WTC11 (cell line): ENCODE data around the gene DIAPH1. TPM values are rescaled to one million over a fixed set of nuclear protein-coding genes. Genes with fewer than 3 reads are reported as not detected.

Experiments
- ATAC-seq: fragments of 200-7000 bp; cut with Tn5 transposase; 2 replicates; pipeline ENCODE4 v1.10.0; 2021; ENCODE audit warnings: mild to moderate bottlenecking, moderate library complexity
- CTCF ChIA-PET: fragments of 300-600 bp; sonication (Branson Sonifier 250); formaldehyde crosslinking; loops from one replicate; lab custom pipeline; 2021; ENCODE audit warnings: antibody characterized with exemption; lab: Charles Lee
- POLR2A ChIA-PET: fragments of 350-600 bp; sonication (Branson Sonifier 250); formaldehyde crosslinking; loops from one replicate; lab custom pipeline; 2021; ENCODE audit warnings: antibody characterized with exemption; lab: Charles Lee
- DNase-seq: peaks from one replicate; pipeline ENCODE4 v3.0.0; 2021; ENCODE audit warnings: low spot score
- H3K27ac Mint-ChIP-seq: 2 replicates; pipeline ENCODE4 v1.8.0; 2021; ENCODE audit warnings: mixed read lengths
- H3K27me3 Mint-ChIP-seq: 2 replicates; pipeline ENCODE4 v1.8.0; 2021; ENCODE audit warnings: low read depth, mild to moderate bottlenecking, moderate library complexity, mixed read lengths
- H3K36me3 Mint-ChIP-seq: 2 replicates; pipeline ENCODE4 v1.8.0; 2021; ENCODE audit warnings: mixed read lengths
- H3K4me1 Mint-ChIP-seq: 2 replicates; pipeline ENCODE4 v1.8.0; 2022; ENCODE audit warnings: mixed read lengths
- H3K4me3 Mint-ChIP-seq: 2 replicates; pipeline ENCODE4 v1.8.0; 2021; ENCODE audit warnings: mild to moderate bottlenecking, moderate library complexity, mixed read lengths
- H3K9me3 Mint-ChIP-seq: 2 replicates; pipeline ENCODE4 v1.8.0; 2021; ENCODE audit warnings: mixed read lengths
- CREB1 ChIP-seq: sonication (generic); formaldehyde crosslinking; IDR thresholded peaks from 2 replicates; pipeline ENCODE4 v1.8.0; 2023; ENCODE audit warnings: mild to moderate bottlenecking, missing genetic modification reagents
- E2F4 ChIP-seq: sonication (generic); formaldehyde crosslinking; IDR thresholded peaks from 2 replicates; pipeline ENCODE4 v1.8.1; 2022; ENCODE audit warnings: low read depth, mild to moderate bottlenecking, moderate library complexity, missing genetic modification reagents, borderline replicate concordance
- ELF4 ChIP-seq: sonication (generic); formaldehyde crosslinking; IDR thresholded peaks from 2 replicates; pipeline ENCODE4 v1.8.1; 2022; ENCODE audit warnings: low read depth, mild to moderate bottlenecking, moderate library complexity, missing genetic modification reagents
- ERG ChIP-seq: fragments of 250-450 bp; sonication (Bioruptor Pico); IDR thresholded peaks from 2 replicates; pipeline ENCODE4 v1.8.0; 2021; ENCODE audit warnings: mild to moderate bottlenecking
- ESRRA ChIP-seq: sonication (generic); formaldehyde crosslinking; IDR thresholded peaks from 2 replicates; pipeline ENCODE4 v1.8.1; 2022; ENCODE audit warnings: mild to moderate bottlenecking, missing genetic modification reagents, borderline replicate concordance
- FOXJ3 ChIP-seq: sonication (generic); formaldehyde crosslinking; IDR thresholded peaks from 2 replicates; pipeline ENCODE4 v1.9.0; 2021; ENCODE audit warnings: missing genetic modification reagents, mild to moderate bottlenecking, borderline replicate concordance
- GABPB1 ChIP-seq: sonication (generic); formaldehyde crosslinking; IDR thresholded peaks from 2 replicates; pipeline ENCODE4 v1.8.1; 2023; ENCODE audit warnings: mild to moderate bottlenecking, missing genetic modification reagents
- GRHL2 ChIP-seq: fragments of 250-450 bp; sonication (Bioruptor Pico); IDR thresholded peaks from 2 replicates; pipeline ENCODE4 v1.8.0; 2022; ENCODE audit warnings: mild to moderate bottlenecking, moderate library complexity; ENCODE audit not compliant: insufficient replicate concordance, severe bottlenecking
- GTF2I ChIP-seq: fragments of 250-450 bp; sonication (Bioruptor Pico); conservative IDR thresholded peaks from 2 replicates; pipeline ENCODE4 v1.4.0; 2021; ENCODE audit warnings: mild to moderate bottlenecking
- NFYB ChIP-seq: sonication (generic); formaldehyde crosslinking; conservative IDR thresholded peaks from 2 replicates; pipeline ENCODE4 v1.8.0; 2022; ENCODE audit warnings: low read depth, missing genetic modification reagents
- NR1H2 ChIP-seq: sonication (generic); formaldehyde crosslinking; IDR thresholded peaks from 2 replicates; pipeline ENCODE4 v1.9.0; 2021; ENCODE audit warnings: mild to moderate bottlenecking, moderate library complexity, missing genetic modification reagents
- OVOL2 ChIP-seq: fragments of 250-450 bp; sonication (Bioruptor Pico); IDR thresholded peaks from 2 replicates; pipeline ENCODE4 v1.9.0; 2021; ENCODE audit warnings: mild to moderate bottlenecking, borderline replicate concordance
- PRRX2 ChIP-seq: fragments of 250-450 bp; sonication (Bioruptor Pico); IDR thresholded peaks from 2 replicates; pipeline ENCODE4 v1.8.0; 2021; ENCODE audit warnings: mild to moderate bottlenecking
- SMAD3 ChIP-seq: sonication (generic); formaldehyde crosslinking; IDR thresholded peaks from 2 replicates; pipeline ENCODE4 v1.8.0; 2022; ENCODE audit warnings: missing genetic modification reagents, mild to moderate bottlenecking, borderline replicate concordance
- TP53 ChIP-seq: sonication (generic); formaldehyde crosslinking; IDR thresholded peaks from 2 replicates; pipeline ENCODE4 v1.8.1; 2023; ENCODE audit warnings: mild to moderate bottlenecking, missing genetic modification reagents
- ZNF423 ChIP-seq: fragments of 250-450 bp; sonication (Bioruptor Pico); IDR thresholded peaks from 2 replicates; pipeline ENCODE4 v2.1.2; 2022; ENCODE audit warnings: mild to moderate bottlenecking, moderate library complexity
- total RNA-seq: library from RNA; stranded (reverse); gene quantifications from 3 replicates; pipeline ENCODE4 v1.2.3, GENCODE V29; 2021
- TF ChIP-seq, protein P1 (sequence below): sonication (generic); formaldehyde crosslinking; IDR thresholded peaks from 2 replicates; pipeline ENCODE4 v1.8.1; 2023; ENCODE audit warnings: mild to moderate bottlenecking, moderate library complexity, missing genetic modification reagents
- TF ChIP-seq, protein P2 (sequence below): fragments of 250-450 bp; sonication (Bioruptor Pico); IDR thresholded peaks from 2 replicates; pipeline ENCODE4 v1.9.0; 2021; ENCODE audit warnings: mild to moderate bottlenecking, borderline replicate concordance
- TF ChIP-seq, protein P3 (sequence below): sonication (generic); formaldehyde crosslinking; conservative IDR thresholded peaks from 2 replicates; pipeline ENCODE4 v1.8.1; 2022; ENCODE audit warnings: mild to moderate bottlenecking, missing genetic modification reagents
- TF ChIP-seq, protein P4 (sequence below): sonication (generic); formaldehyde crosslinking; IDR thresholded peaks from 2 replicates; pipeline ENCODE4 v1.8.0; 2022; ENCODE audit warnings: mild to moderate bottlenecking, missing genetic modification reagents

DIAPH1 gene
- total RNA-seq, 1 experiment from 2014 or later: 109 TPM

GRCh38 chr5:141503681-141504080 lies 115.1 kb downstream of the DIAPH1 start:
- POLR2A ChIA-PET: interaction anchor here (0.6 kb wide), 1 partner anchor 180 kb away, joined by 3 read pairs; no protein-coding TSS in a partner anchor
- no peak for TF ChIP-seq CREB1 (CRISPR knock-in tag)
- TF ChIP-seq, protein P1, sequence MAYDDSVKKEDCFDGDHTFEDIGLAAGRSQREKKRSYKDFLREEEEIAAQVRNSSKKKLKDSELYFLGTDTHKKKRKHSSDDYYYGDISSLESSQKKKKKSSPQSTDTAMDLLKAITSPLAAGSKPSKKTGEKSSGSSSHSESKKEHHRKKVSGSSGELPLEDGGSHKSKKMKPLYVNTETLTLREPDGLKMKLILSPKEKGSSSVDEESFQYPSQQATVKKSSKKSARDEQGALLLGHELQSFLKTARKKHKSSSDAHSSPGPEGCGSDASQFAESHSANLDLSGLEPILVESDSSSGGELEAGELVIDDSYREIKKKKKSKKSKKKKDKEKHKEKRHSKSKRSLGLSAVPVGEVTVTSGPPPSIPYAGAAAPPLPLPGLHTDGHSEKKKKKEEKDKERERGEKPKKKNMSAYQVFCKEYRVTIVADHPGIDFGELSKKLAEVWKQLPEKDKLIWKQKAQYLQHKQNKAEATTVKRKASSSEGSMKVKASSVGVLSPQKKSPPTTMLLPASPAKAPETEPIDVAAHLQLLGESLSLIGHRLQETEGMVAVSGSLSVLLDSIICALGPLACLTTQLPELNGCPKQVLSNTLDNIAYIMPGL: no peak
- TF ChIP-seq NFYB (CRISPR knock-in tag): no peak
- no peak for TF ChIP-seq E2F4 (CRISPR knock-in tag)
- TF ChIP-seq ELF4 (CRISPR knock-in tag): no peak
- TF ChIP-seq OVOL2 (CRISPR knock-in tag): no peak
- no peak for TF ChIP-seq ESRRA (CRISPR knock-in tag)
- no peak for TF ChIP-seq PRRX2 (CRISPR knock-in tag)
- no peak for TF ChIP-seq SMAD3 (CRISPR knock-in tag)
- no peak for TF ChIP-seq GRHL2
- no peak for TF ChIP-seq GTF2I
- TF ChIP-seq, protein P2, sequence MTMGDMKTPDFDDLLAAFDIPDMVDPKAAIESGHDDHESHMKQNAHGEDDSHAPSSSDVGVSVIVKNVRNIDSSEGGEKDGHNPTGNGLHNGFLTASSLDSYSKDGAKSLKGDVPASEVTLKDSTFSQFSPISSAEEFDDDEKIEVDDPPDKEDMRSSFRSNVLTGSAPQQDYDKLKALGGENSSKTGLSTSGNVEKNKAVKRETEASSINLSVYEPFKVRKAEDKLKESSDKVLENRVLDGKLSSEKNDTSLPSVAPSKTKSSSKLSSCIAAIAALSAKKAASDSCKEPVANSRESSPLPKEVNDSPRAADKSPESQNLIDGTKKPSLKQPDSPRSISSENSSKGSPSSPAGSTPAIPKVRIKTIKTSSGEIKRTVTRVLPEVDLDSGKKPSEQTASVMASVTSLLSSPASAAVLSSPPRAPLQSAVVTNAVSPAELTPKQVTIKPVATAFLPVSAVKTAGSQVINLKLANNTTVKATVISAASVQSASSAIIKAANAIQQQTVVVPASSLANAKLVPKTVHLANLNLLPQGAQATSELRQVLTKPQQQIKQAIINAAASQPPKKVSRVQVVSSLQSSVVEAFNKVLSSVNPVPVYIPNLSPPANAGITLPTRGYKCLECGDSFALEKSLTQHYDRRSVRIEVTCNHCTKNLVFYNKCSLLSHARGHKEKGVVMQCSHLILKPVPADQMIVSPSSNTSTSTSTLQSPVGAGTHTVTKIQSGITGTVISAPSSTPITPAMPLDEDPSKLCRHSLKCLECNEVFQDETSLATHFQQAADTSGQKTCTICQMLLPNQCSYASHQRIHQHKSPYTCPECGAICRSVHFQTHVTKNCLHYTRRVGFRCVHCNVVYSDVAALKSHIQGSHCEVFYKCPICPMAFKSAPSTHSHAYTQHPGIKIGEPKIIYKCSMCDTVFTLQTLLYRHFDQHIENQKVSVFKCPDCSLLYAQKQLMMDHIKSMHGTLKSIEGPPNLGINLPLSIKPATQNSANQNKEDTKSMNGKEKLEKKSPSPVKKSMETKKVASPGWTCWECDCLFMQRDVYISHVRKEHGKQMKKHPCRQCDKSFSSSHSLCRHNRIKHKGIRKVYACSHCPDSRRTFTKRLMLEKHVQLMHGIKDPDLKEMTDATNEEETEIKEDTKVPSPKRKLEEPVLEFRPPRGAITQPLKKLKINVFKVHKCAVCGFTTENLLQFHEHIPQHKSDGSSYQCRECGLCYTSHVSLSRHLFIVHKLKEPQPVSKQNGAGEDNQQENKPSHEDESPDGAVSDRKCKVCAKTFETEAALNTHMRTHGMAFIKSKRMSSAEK (CRISPR knock-in tag): no peak
- no peak for TF ChIP-seq FOXJ3 (CRISPR knock-in tag)
- TF ChIP-seq ERG (CRISPR knock-in tag): no peak
- TF ChIP-seq ZNF423 (CRISPR knock-in tag): no peak
- TF ChIP-seq NR1H2: no peak
- TF ChIP-seq, protein P3, sequence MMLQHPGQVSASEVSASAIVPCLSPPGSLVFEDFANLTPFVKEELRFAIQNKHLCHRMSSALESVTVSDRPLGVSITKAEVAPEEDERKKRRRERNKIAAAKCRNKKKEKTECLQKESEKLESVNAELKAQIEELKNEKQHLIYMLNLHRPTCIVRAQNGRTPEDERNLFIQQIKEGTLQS (CRISPR knock-in tag): no peak
- TF ChIP-seq, protein P4, sequence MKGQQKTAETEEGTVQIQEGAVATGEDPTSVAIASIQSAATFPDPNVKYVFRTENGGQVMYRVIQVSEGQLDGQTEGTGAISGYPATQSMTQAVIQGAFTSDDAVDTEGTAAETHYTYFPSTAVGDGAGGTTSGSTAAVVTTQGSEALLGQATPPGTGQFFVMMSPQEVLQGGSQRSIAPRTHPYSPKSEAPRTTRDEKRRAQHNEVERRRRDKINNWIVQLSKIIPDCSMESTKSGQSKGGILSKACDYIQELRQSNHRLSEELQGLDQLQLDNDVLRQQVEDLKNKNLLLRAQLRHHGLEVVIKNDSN (CRISPR knock-in tag): no peak
- no peak for TF ChIP-seq GABPB1
- no peak for TF ChIP-seq TP53 (CRISPR knock-in tag)
- TF ChIP-seq, all 79 proteins: peak for 0

More at GRCh38 chr5:141503681-141504080, 115.1 kb downstream of the DIAPH1 start:
- CTCF ChIA-PET: interaction anchor here (0.7 to 1.4 kb wide), 4 partner anchors 25 to 115 kb away, joined by 3 to 4 read pairs (median 4); partner anchors contain the start of gene DIAPH1
- DNase-seq (no peak), ATAC-seq (no peak)
- Mint-ChIP-seq H3K9me3 (no peaks in the 10 kb centered on the region), H3K27ac (no peak overlapping the region; the same call in 1 of the 2 replicates), H3K36me3 (peaks cover 11% of the 10 kb centered on the region), H3K4me3 (no peak overlapping the region), H3K4me1 (peaks cover 24% of the 10 kb centered on the region), H3K27me3 (no peaks in the 10 kb centered on the region)
